DMS 273 treated with DMSO at 0.1 percent for 48 hours (cell line): ENCODE results near the gene KRT80.
"Not testable (repeated sequence)": the region's sequence is repeated elsewhere in the genome, so short reads cannot be mapped to it uniquely, and the experiment has no call there.

Experiments
- DNase-seq: peaks from one replicate; lab custom pipeline; 2025; lab: John Stamatoyannopoulos, UW

Gene KRT80

DNA sequence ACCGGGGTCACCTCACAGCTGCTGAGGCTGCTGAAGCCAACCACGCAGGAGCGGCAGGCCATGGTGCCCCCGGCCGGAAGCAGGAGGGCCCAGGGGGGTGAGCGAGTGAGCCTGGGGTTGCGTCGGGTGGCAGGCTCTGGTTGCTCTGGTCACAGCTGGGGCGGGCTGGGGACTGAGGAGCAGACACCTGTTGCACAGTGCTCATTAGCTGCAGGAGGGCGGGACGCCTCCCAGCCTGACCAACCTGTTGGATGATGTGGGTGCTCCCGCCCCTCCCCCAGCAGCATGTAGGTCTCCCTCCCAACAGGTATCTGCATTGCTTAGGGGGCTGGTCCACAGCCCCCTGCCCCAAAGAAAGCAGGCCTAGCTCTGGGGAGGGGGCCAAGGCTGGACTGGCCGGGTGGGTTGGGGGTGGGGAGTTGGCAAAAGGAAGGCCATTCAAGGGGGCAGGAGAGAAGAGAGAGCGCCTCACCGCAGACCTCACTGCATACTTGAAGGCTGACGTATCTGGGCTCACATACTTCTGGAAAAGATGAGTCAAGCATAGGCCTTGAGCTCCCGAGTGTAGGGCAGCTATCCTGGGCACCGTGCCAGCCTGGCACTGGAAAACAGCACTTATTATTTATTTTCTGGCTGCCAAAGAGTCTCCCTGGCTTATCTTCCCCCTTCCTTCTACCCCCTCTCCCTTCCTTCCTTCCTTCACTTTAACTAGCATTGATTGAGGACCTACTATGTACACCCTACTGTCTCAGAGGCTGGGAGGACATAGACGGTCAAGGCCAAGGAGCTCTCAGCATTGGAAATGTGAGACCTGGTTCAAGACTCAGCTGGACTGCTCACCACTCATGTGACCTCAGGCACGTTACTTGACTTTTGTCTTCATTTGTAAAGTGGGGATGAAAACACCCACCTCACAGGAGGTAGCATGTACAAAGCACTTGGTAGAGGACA is at the start of gene KRT80:
Gene KRT80, minus strand, starts transcription at position 174 of the 951 bp plus-strand sequence. Its CDS starts 112 bp downstream, at position 62.
- DNase-seq, result peak; percentile 73

DNA sequence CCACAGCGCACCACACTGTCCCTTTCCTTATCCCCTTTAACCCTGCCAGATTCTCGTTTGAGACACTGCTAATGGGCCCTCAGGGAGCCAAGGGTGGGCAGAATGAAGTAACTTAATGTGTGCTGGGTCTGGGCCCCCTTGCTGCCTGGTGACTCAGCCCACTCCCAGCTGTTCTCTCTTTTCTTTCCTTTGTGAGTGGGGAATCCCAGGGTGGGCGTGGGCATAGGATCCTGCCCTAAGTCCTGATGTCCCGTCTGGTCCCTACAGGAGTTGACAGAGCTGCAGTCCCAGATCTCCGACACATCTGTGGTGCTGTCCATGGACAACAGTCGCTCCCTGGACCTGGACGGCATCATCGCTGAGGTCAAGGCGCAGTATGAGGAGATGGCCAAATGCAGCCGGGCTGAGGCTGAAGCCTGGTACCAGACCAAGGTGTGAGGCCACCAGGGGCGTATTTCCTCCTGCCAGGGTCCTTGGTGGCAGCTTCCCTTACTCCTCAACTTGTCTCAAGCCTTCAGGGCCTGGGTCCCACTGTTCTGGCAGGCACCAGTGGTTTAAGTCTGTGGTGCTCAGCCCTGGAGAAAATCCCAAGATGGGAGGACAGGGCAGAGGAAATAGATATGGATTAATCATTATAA is 49.5 kb upstream of the KRT80 start:
- no peak for DNase-seq

DNA sequence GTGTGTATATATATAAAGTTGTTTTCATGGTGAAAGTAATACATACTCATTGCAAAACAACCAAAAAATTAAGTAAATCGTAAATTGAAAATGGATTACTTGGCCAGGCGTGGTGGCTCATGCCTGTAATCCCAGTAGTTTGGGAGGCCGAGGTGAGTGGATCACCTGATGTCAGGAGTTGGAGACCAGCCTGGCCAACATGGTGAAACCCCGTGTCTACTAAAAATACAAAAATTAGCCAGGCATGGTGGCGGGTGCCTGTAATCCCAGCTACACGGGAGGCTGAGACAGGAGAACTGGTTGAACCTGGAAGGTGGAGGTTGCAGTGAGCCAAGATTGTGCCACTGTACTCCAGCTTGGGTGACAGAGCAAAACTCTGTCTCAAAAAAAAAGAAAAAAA is 48.4 kb upstream of the KRT80 start:
- not testable (repeated sequence) for DNase-seq

DNA sequence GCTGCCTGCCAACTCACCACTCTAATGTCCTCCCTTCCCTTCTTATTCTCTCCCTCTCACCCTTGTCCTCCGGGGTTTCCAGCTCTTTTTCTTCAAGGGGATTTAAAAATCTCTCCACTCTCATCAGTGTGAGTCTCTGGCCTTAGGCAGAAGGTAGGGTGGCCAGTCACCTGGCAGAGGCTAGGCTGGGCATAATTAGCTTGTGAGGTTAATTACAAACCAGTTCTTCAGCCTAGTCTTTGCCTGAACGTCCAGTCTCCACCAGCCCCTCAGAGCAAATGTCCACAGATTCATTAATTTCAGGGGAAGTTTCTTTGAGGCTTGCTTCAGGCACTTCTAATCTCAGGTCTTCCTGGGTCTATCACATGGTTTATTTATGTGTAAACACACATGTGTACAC is 48.0 kb upstream of the KRT80 start:
- DNase-seq, result no peak

DNA sequence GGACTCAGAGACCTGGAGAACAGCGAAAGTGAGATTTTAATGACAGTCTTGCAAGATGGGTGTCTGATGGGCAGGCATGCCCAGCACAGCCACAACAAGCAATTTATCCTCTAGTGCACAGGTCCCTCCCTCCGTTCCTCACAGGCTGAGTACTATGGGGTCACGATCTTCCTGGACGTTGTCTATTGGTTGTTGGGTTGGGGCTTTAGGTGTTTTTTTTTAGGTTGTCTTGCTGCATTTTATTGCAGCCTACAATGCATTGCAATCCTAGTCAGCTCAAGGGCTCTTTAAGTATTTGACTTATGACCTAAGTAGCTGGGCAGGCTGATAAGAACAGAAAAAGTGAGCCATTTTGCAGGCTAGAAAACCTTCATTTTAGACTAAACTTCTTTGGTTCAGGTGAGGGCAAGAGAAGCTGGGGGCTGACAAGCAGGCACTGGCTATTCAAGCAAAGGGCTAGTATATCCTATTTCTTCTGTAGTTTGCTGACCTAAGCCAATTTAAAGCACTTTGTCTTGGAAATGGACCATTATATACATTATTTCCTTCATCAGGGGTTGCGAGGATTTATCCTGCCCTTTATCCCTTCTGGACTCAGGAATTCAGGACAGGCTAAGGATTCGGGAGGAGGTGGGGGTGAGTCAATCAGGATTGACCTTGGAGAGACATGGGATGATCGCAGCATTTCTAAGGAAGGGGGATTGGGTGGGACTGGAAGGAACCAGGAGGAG is 47.3 kb upstream of the KRT80 start:
- no peak for DNase-seq

DNA sequence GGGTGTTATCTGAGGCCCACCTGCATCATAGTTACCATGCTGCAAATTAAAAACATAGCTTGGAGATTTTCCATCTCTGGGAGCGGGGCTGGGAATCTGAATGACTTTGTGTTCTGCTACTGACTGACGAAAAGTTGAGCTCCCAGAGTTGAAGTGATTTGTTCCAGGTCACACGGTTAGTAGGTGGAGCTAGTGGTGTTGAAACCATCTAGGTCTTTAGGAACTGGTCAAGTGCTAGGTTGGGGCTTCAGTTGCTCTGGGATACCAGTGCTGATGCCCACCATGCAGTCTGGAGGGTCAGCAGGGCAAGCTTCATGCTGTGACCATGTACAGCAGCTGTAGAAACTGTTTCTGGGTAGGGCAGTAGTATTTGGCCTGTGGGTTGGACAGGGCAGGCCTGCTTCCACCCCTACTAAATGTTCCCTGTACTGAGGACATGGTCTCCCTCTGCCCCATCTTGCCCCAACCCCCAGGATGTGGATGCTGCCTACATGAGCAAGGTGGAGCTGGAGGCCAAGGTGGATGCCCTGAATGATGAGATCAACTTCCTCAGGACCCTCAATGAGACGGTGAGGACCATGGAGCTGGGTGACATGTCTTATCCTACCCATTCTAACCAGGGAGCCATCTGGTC is 46.5 kb upstream of the KRT80 start:
- no peak for DNase-seq

DNA sequence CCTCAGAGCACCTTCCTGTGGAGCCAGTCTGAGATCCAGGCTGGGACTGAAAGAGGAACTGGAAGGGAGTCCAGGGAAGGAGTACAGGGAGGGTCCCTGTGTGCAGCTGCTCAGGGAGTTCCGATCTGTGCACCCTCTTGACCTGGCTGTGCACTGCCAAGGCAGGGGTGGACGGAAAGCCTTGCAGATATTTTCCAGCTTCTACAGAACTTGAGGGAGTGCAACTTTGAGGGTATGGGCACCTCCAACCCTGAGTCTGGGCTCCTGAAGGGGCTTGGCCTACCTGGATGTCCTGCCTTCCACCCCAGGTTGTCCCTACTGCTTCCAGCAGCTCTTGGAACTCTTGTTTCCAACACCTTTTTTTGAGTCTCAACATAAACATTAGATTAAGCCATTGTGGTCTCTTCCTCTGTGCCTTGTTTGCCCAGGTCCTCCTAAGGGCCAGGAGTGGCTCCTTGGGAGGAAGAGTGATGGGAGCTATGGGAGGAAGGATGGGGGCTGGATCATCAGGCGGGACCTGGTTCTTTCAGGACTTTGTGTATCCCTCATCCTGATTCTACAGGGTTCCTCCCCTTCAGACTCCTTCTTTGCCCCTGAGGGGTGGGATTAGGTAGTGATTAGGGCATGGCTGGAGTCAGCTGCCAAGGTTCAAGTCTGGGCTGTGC is 44.7 kb upstream of the KRT80 start:
- DNase-seq, result no peak

DNA sequence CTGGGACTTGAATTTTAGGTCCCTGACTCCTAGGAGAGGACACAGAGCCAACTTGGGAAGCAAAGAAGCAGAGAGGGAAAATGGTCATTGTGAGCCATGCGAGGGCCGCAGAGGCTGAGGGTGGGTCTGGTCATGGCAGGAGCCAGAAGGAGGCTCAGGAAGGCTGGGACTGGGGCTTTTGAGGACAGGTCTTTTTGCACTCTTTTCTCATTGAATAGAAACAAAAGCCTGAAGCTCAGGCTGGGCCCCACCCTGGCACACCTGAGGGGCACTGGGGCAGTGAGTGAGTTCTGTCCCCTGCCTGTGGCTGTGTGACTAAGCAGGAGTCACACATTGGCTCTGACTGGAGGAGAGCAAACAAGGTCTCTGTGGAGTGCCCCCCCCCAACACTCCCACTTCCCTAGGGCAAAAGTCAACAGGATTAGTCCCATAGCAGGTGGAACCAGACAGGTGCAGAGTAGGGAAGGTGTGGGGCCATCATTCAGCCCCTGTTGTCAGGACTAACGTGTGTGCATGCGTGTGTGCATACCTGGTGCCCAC is 44.1 kb upstream of the KRT80 start:
- DNase-seq, result no peak

DNA sequence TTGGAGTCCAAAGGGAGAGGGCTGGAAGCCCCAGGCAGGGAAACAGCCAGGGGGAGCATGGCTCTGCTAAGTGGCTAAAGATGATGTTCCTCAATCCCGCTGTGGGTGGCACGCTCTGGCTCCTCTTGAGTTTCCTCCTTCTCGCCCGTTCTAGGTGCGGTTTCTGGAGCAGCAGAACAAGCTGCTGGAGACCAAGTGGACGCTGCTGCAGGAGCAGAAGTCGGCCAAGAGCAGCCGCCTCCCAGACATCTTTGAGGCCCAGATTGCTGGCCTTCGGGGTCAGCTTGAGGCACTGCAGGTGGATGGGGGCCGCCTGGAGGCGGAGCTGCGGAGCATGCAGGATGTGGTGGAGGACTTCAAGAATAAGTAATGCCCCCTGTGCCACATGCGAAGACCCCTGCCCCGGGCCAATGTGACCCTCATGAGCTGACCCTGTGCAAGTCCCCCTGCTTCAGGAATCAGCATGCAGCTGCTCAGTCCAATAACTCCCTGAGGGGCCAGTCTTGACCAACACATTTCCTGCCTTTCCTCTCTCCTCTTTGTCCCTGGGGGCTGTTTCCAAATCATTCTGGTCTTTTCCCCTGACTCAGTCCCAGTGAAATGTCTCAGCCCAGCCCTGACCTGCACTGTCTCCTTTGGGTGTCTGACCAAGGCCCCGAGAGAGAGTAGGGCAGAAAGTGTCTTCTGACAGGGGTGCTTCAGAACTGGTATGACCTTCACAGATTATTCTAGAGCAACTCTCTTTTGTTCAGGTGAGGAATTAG is 43.4 kb upstream of the KRT80 start:
- DNase-seq, result no peak

DNA sequence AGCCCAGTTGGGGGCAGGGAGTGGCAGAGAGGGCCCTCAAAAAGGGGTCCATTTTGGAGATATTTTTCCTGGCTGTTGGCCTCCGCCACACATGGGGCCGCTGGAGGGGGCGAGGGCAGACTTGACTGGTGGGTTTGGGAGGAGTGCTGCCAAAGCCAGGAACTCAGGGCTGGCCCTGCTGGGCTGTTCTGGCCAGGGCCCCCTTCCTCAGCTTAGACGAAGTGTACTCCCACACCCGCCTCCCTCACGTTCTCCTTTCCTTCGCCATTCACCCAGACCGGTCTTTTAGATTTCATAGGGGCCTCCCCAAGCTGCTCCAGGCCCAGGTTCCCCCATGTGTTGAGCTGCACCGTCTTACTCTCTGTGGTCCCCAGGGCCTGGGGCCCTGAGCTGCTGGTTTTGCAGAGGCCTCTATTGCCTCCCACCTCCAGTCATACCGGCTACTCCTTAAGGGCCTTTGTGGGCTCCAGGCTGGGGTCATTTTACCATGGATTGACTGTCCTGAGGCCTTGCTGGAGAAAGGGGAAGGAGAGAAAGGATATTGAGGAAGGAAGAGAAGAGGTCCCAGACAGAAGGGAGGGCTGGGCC is 42.5 kb upstream of the KRT80 start:
- DNase-seq, result no peak

DNA sequence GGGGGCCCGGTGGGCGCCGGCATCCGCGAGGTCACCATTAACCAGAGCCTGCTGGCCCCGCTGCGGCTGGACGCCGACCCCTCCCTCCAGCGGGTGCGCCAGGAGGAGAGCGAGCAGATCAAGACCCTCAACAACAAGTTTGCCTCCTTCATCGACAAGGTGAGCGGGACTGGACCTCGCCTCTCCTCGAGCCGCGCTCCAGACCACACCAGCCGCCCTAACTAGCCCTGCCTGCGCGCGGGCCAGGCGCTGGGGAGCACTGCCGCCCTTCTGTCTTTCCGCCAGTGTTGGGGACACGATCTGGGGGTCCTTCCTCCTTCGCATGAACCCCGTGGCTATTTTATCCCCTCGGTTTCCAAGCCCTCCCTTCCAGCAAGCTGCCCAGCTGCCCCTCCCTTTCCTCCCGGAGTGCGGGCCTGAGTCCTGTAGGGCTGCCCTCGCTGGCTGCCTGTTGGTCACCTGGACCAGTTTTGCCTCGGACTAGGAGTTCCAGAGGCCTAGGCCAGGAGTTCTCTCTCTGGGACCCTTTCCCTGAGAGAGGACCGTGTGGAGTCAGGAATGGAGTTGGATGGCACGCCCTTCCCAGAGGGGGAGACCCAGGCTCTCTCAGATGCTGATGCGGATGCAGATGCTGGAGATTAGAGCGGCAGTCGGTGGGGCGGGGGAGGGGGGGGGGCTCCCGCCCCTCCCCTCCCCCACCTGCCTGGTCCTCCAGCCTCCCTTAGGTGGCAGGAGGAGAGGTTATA is 41.8 kb upstream of the KRT80 start:
- DNase-seq, result no peak

DNA sequence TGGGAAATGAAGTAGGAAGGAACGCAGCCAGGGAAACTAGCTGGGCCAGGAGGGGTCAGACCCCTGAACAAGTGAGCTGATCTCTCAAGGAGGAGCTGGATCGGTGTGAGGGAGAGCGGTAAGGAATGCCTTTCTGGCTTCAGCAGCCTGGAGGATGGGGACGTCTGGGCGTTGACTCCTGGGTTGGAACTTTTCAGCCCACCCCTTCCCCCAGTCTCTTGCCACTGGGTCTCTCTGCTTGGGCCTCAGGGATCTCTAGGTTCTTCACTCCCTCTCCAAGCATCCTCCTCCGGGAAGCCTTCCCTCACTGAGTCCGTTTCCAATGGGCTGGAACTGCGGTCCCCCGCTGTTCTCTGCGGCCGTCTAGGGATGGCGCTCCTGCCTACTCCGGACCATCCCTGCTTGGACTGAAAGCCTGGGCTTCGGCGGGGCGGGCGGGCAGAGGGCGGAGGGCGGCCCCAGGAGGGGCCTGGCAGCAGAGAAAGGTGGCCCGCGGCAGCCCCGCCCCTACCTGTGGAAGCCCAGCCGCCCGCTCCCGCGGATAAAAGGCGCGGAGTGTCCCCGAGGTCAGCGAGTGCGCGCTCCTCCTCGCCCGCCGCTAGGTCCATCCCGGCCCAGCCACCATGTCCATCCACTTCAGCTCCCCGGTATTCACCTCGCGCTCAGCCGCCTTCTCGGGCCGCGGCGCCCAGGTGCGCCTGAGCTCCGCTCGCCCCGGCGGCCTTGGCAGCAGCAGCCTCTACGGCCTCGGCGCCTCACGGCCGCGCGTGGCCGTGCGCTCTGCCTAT is 41.1 kb upstream of the KRT80 start, which contains the start of gene KRT7:
Gene KRT7, plus strand, starts transcription at position 570 of the 788 bp plus-strand sequence. Its CDS starts 54 bp downstream, at position 624.
- no peak for DNase-seq

DNA sequence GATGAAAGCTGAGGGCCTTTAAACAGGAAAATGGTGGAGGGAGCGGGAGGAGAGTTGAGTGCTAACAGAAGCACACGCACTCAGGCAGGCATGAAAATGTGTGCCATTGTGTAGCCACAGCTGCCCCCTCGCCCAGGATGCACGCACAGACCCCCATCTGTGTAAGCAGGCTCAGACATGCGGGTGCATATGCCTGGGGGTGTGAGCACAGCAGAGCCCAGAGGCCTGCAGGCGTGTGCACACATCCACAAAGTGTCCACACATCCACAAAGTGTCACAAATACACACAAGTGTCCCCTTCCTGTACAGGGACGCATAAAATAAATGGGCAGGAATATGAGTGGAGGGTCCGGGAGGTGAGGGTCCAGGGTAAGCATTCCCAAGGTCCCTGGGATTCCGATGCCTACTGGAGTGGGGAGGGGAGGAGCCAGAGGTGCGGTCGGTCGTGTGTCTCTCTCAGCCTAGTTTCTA is 40.4 kb upstream of the KRT80 start:
- no peak for DNase-seq

DNA sequence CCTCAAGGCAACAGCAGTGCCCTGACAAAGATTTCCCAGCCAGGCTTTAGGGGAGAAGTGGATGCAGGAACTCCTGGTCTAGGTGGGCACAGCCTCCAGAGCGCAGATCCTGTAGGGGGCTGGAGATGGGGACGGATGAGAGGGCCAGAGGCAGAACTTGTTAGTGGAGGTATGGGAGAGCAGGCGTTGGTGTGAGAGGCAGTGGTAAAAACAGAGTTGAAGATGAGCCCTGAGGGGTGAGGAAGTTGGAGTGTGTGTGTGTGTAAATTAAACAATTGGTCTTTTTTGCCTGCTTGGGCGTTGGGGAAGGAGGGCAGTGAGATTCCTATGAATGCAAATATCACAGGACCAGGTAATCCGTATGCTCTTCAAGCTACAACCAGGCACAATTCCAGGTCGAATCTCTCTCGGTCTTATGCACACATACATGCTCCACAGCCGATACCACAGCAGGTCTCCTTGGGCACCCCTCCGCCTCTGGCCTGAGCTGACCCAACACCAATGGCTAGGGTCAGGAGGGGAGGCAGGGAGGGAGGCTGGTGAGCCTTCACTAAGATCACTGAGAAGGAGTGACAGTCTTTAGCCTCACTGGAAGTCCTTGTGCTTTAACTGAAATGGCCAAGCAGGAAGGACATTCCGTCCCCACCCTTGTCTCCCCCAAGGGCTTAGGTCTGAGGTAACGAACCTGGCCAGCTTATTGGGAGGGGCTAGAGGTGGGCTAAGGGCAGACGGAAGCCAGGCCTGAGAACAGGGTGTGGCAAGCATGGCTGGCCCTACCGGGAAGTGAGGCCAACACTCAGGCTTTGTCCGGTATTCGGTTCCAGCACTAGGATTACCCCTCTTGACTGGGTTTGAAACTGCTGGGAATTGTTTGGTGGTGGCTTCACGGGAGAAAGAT is 39.7 kb upstream of the KRT80 start:
- no peak for DNase-seq

DNA sequence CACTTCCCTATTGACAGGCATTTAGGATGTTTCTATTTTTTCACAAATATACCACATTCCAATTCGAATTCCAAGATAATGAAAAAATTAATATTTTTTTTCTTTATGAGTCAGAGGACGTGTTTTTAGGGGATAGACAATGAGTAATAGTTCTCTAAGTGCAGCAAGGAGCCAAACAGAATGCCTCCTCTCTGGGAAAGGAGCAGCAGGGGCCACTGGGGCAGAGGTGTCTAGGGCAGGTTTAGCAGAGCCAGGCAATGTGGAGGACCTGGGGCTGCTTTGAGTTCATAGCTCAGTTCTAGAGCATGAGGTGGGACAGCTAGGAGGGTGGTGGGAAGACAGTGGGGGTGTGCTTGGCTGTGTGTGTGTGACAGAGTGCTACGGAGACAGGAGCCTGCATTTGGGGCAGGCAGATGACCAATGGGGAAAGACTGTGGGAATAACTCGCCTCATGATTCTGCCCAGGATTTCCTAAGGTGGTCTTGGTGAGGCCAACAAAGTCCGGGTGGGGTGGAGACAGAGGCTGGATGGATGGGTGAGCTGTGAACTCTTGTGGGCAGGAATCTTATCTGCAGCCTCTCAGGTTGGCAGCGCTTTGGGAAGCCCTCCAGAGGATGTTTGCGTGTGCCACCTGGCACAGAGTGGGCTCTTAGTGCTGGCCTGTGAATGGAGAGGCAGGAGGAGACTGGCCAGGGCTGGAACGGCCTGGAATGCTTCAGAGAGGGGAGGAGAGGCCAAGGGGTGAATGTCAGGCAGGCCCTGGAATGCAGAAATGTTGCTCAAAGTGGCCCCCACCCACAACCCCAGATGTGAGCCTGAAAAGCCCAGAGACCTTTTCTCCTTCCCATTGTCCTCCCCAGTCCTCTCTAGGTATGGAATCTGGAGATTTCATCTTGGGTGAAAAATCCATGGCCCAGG is 38.8 kb upstream of the KRT80 start:
- DNase-seq, result no peak

DNA sequence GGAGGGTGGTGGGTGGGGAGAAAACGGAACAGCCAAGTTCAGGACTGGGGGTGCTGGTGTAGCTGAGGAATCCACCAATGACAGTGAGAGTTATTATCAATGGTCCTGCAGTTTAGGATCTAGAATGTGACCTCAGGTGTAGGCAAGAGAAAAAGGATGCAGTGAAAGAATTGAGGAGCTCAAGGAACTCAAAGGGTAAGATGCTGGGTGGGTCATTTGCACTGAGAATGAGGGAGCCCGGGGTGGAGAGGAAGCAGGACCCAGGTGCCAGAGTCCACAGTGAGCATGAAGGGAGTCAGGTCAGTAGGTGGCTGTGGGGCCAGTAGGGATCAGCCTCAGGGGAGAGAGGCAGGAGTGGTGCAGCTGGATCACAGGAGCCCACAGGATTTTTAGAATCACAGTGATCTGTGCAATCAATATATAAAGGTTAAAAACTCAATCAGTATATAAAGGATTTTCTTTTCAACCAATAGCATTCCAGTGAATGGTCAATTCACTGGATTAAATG is 38.1 kb upstream of the KRT80 start:
- DNase-seq, result no peak
